Astrocyte (in vitro differentiated cells and primary cell): ENCODE data around the gene KCNG1. TPM values are rescaled to one million over a fixed set of nuclear protein-coding genes. Genes with fewer than 3 reads are reported as not detected.

ENCODE experiments used
- DNase-seq: peaks from one replicate; pipeline ENCODE4 v3.0.0-alpha.2; 2010; ENCODE audit warnings: low read depth
- FAIRE-seq: peaks from 2 replicates; lab custom pipeline; 2011; peaks lifted over from hg19 to GRCh38; lab: Jason Lieb, UNC
- H2AFZ ChIP-seq: 2 replicates; pipeline ENCODE4 v1.6.0; 2012; ENCODE audit warnings: low read depth, low read length, inconsistent platforms
- H3K27ac ChIP-seq: 2 replicates; pipeline ENCODE4 v1.5.1; 2011; ENCODE audit warnings: low read depth, low read length, inconsistent platforms
- H3K27me3 ChIP-seq: 2 replicates; pipeline ENCODE4 v1.6.0; 2011; ENCODE audit warnings: low read length, inconsistent platforms; ENCODE audit not compliant: insufficient read depth
- H3K36me3 ChIP-seq: 2 replicates; pipeline ENCODE4 v1.5.1; 2011; ENCODE audit warnings: low read length, inconsistent platforms; ENCODE audit not compliant: insufficient read depth
- H3K4me1 ChIP-seq: 2 replicates; pipeline ENCODE4 v1.5.1; 2011; ENCODE audit warnings: low read length, inconsistent platforms; ENCODE audit not compliant: insufficient read depth
- H3K4me2 ChIP-seq: 2 replicates; pipeline ENCODE4 v1.6.0; 2012; ENCODE audit warnings: low read length, inconsistent platforms
- H3K4me3 ChIP-seq: 2 replicates; pipeline ENCODE4 v1.5.1; 2011; ENCODE audit warnings: low read depth, mild to moderate bottlenecking, low read length, inconsistent platforms; ENCODE audit not compliant: insufficient read depth
- H3K79me2 ChIP-seq: 2 replicates; pipeline ENCODE4 v1.6.0; 2012; ENCODE audit warnings: mild to moderate bottlenecking, low read length, inconsistent platforms; ENCODE audit not compliant: insufficient read depth
- H3K9ac ChIP-seq: 2 replicates; pipeline ENCODE4 v1.6.0; 2012; ENCODE audit warnings: mild to moderate bottlenecking, low read length, inconsistent platforms
- H3K9me3 ChIP-seq: 2 replicates; pipeline ENCODE4 v1.5.1; 2012; ENCODE audit warnings: low read depth, mild to moderate bottlenecking, low read length, inconsistent platforms; ENCODE audit not compliant: insufficient read depth
- H4K20me1 ChIP-seq: 2 replicates; pipeline ENCODE4 v1.6.0; 2012; ENCODE audit warnings: low read length, inconsistent platforms; ENCODE audit not compliant: insufficient read depth
- H3K27ac Mint-ChIP-seq: one replicate; pipeline ENCODE4 v1.8.0; 2021; ENCODE audit warnings: mild to moderate bottlenecking, mixed read lengths; ENCODE audit not compliant: unreplicated experiment
- H3K27me3 Mint-ChIP-seq: one replicate; pipeline ENCODE4 v1.8.0; 2021; ENCODE audit warnings: low read depth, mixed read lengths; ENCODE audit not compliant: unreplicated experiment
- H3K36me3 Mint-ChIP-seq: one replicate; pipeline ENCODE4 v1.8.0; 2021; ENCODE audit warnings: low read depth, mixed read lengths; ENCODE audit not compliant: unreplicated experiment
- H3K4me1 Mint-ChIP-seq: one replicate; pipeline ENCODE4 v1.8.0; 2021; ENCODE audit warnings: low read depth, mixed read lengths; ENCODE audit not compliant: unreplicated experiment
- H3K4me3 Mint-ChIP-seq: one replicate; pipeline ENCODE4 v1.8.0; 2021; ENCODE audit warnings: mild to moderate bottlenecking, moderate library complexity, mixed read lengths; ENCODE audit not compliant: unreplicated experiment
- H3K9me3 Mint-ChIP-seq: one replicate; pipeline ENCODE4 v1.8.0; 2021; ENCODE audit warnings: mild to moderate bottlenecking, mixed read lengths; ENCODE audit not compliant: unreplicated experiment
- CTCF ChIP-seq: IDR thresholded peaks from 2 replicates; pipeline ENCODE4 v1.5.1; 2011; ENCODE audit warnings: low read depth, mild to moderate bottlenecking, inconsistent platforms, low read length, moderate library complexity; ENCODE audit not compliant: insufficient read depth
- EZH2 ChIP-seq: IDR thresholded peaks from 2 replicates; pipeline ENCODE4 v1.6.1; 2012; ENCODE audit warnings: mild to moderate bottlenecking, low read length, inconsistent platforms; ENCODE audit not compliant: insufficient read depth
- total RNA-seq: library from RNA; stranded (reverse); gene quantifications from 2 replicates; pipeline ENCODE4 v1.2.1, GENCODE V29; 2021

The KCNG1 gene
- total RNA-seq, 1 donor from 2014 or later = 45.9 TPM

GRCh38 chr20:51042064-51042463 lies 19.2 kb upstream of the KCNG1 start:
- peaks cover 5% of the 10 kb centered on the region for H3K9me3 Mint-ChIP-seq
- DNase-seq = no peak
- no peak for FAIRE-seq

GRCh38 chr20:51037532-51038115 lies 14.7 kb upstream of the KCNG1 start:
- no peak for TF ChIP-seq EZH2
- Histone ChIP-seq H3K9me3 (no peaks in the 10 kb centered on the region), H2AFZ (no peak overlapping the region), H3K9ac (no peak overlapping the region), H3K4me3 (no peak overlapping the region), H3K4me2 (no peak overlapping the region), H4K20me1 (no peaks in the 10 kb centered on the region), H3K27ac (no peak overlapping the region), H3K27me3 (no peaks in the 10 kb centered on the region), H3K79me2 (no peaks in the 10 kb centered on the region), H3K36me3 (no peaks in the 10 kb centered on the region), H3K4me1 (peaks cover 27% of the 10 kb centered on the region)
- no peaks in the 10 kb centered on the region for H3K27me3 Mint-ChIP-seq
- FAIRE-seq = no peak
- H3K4me3 Mint-ChIP-seq = no peak overlapping the region
- H3K27ac Mint-ChIP-seq = no peak overlapping the region
- no peaks in the 10 kb centered on the region for H3K9me3 Mint-ChIP-seq
- H3K4me1 Mint-ChIP-seq = peaks cover 20% of the 10 kb centered on the region
- DNase-seq = no peak
- no peaks in the 10 kb centered on the region for H3K36me3 Mint-ChIP-seq

More at GRCh38 chr20:51042064-51042463, 19.2 kb upstream of the KCNG1 start:
- Histone ChIP-seq H3K4me1 (peaks cover 1% of the 10 kb centered on the region), H3K27ac (no peak overlapping the region), H3K4me2 (no peak overlapping the region), H3K9ac (no peak overlapping the region), H4K20me1 (no peaks in the 10 kb centered on the region), H3K4me3 (no peak overlapping the region), H3K9me3 (no peaks in the 10 kb centered on the region), H3K27me3 (no peaks in the 10 kb centered on the region), H3K79me2 (no peaks in the 10 kb centered on the region), H2AFZ (no peak overlapping the region), H3K36me3 (no peaks in the 10 kb centered on the region)
- no peak for TF ChIP-seq EZH2
- TF ChIP-seq CTCF = no peak
- no peak overlapping the region for H3K27ac Mint-ChIP-seq
- peaks cover 5% of the 10 kb centered on the region for H3K27me3 Mint-ChIP-seq
- no peaks in the 10 kb centered on the region for H3K36me3 Mint-ChIP-seq
- H3K4me1 Mint-ChIP-seq = peaks cover 4% of the 10 kb centered on the region
- no peak overlapping the region for H3K4me3 Mint-ChIP-seq

GRCh38 chr20:51036827-51037531 lies 14.1 kb upstream of the KCNG1 start:
- no peaks in the 10 kb centered on the region for H3K9me3 Mint-ChIP-seq
- no peak overlapping the region for H3K27ac ChIP-seq
- H3K4me3 ChIP-seq = no peak overlapping the region
- H3K4me2 ChIP-seq = peak overlapping the region; percentile 19
- no peaks in the 10 kb centered on the region for H3K27me3 Mint-ChIP-seq
- H3K27ac Mint-ChIP-seq = peak overlapping the region; percentile 14
- H3K9ac ChIP-seq = no peak overlapping the region
- no peaks in the 10 kb centered on the region for H3K9me3 ChIP-seq
- H3K4me1 Mint-ChIP-seq = peaks cover 20% of the 10 kb centered on the region
- H3K4me1 ChIP-seq = peaks cover 27% of the 10 kb centered on the region
- H3K79me2 ChIP-seq = no peaks in the 10 kb centered on the region
- no peak for TF ChIP-seq EZH2
- no peak for TF ChIP-seq CTCF
- no peaks in the 10 kb centered on the region for H3K36me3 ChIP-seq
- H4K20me1 ChIP-seq = no peaks in the 10 kb centered on the region
- H3K27me3 ChIP-seq = no peaks in the 10 kb centered on the region
- no peak overlapping the region for H3K4me3 Mint-ChIP-seq
- H2AFZ ChIP-seq = no peak overlapping the region
- DNase-seq = no peak
- no peaks in the 10 kb centered on the region for H3K36me3 Mint-ChIP-seq
- no peak for FAIRE-seq
